Measurements from ENCODE around the gene ZBTB20.

- no peak for TF ChIP-seq POLR2A (IDR thresholded peaks at IDR 0.05; ENCODE audit: low read depth)
- no peak for TF ChIP-seq CTCF (IDR thresholded peaks at IDR 0.05)
- TF ChIP-seq EP300 (IDR thresholded peaks at IDR 0.05) = no peak
Measured at GRCh38 chr3:114861666-114862065, 285.4 kb downstream of the ZBTB20 start.

Data from esophagus muscularis mucosa (tissue), 4 donors.